ENCODE results near the gene WNT7A.

The WNT7A gene

GRCh38 chr3:13825821-13826220 lies 54.0 kb downstream of the WNT7A start:
- no peak for DNase-seq

- no peak for DNase-seq
These were observed 54.6 kb downstream of the WNT7A start for GRCh38 chr3:13825311-13825579.

- DNase-seq, result no peak
These were observed 55.2 kb downstream of the WNT7A start for GRCh38 chr3:13824521-13825310.

- no peak for DNase-seq
These were observed 56.2 kb downstream of the WNT7A start for GRCh38 chr3:13823692-13824091.

- no peak for DNase-seq
These were observed 56.8 kb downstream of the WNT7A start for GRCh38 chr3:13822871-13823585.

GRCh38 chr3:13822042-13822441 lies 57.8 kb downstream of the WNT7A start:
- no peak for DNase-seq

- no peak for DNase-seq
These were observed 58.7 kb downstream of the WNT7A start for GRCh38 chr3:13821126-13821525.

- DNase-seq, result no peak
These were observed 61.0 kb downstream of the WNT7A start for GRCh38 chr3:13818919-13819318.

- DNase-seq, result no peak
These were observed 64.7 kb downstream of the WNT7A start for GRCh38 chr3:13815088-13815683.

GRCh38 chr3:13812034-13812471 lies 67.8 kb downstream of the WNT7A start:
- no peak for DNase-seq

- no peak for DNase-seq
These were observed 68.3 kb downstream of the WNT7A start for GRCh38 chr3:13811614-13812013.

- DNase-seq, result no peak
These were observed 71.3 kb downstream of the WNT7A start for GRCh38 chr3:13808550-13808949.

- no peak for DNase-seq
These were observed 78.3 kb downstream of the WNT7A start for GRCh38 chr3:13801361-13802204.

- no peak for DNase-seq
These were observed 79.8 kb downstream of the WNT7A start for GRCh38 chr3:13800064-13800463.

GRCh38 chr3:13798401-13798800 lies 81.5 kb downstream of the WNT7A start:
- no peak for DNase-seq

GRCh38 chr3:13796701-13797460 lies 83.0 kb downstream of the WNT7A start:
- DNase-seq, result no peak

- no peak for DNase-seq
These were observed 84.1 kb downstream of the WNT7A start for GRCh38 chr3:13795816-13796215.

- no peak for DNase-seq
These were observed 85.5 kb downstream of the WNT7A start for GRCh38 chr3:13794322-13794721.

- DNase-seq, result no peak
These were observed 86.4 kb downstream of the WNT7A start for GRCh38 chr3:13793451-13793850.

GRCh38 chr3:13792512-13793371 lies 87.1 kb downstream of the WNT7A start:
- DNase-seq, result no peak

GRCh38 chr3:13792051-13792490 lies 87.8 kb downstream of the WNT7A start:
- DNase-seq, result no peak
